Heart right ventricle (tissue), 16 donors: ENCODE measurements around the gene CTPS2. TPM values are rescaled to one million over a fixed set of nuclear protein-coding genes. Genes with fewer than 3 reads are reported as not detected.

ENCODE experiments used
- ATAC-seq, 8 donors: fragments of 200-7000 bp; cut with Tn5 transposase; one replicate each; pipeline ENCODE4 v1.9.1; 2020; ENCODE audit warnings: mild to moderate bottlenecking in 8 of 8, moderate library complexity in 8 of 8, moderate number of reproducible peaks in 1 of 8
- DNase-seq, 2 donors: peaks; one replicate each; pipeline ENCODE4 v3.0.0-alpha.2; 2020
- H3K27ac ChIP-seq, 10 donors: fragments of 200-600 bp; sonication (generic) in 2 of 10; one replicate each; pipeline versions ENCODE4 v1.5.0 to v1.8.0; 2020 to 2022; ENCODE audit warnings: mild to moderate bottlenecking in 3 of 10
- H3K27me3 ChIP-seq, 7 donors: fragments of 200-600 bp; one replicate each; pipeline ENCODE4 v1.8.0; 2021 to 2022; ENCODE audit warnings: mild to moderate bottlenecking in 2 of 7
- H3K36me3 ChIP-seq, 9 donors: fragments of 200-600 bp; sonication (generic) in 1 of 9; one replicate each; pipeline versions ENCODE4 v1.5.0 to v1.8.0; 2020 to 2022; ENCODE audit warnings: mild to moderate bottlenecking in 2 of 9
- H3K4me1 ChIP-seq, 9 donors: fragments of 200-600 bp; sonication (generic) in 1 of 9; one replicate each; pipeline versions ENCODE4 v1.5.0 to v1.8.0; 2020 to 2022; ENCODE audit warnings: mild to moderate bottlenecking in 4 of 9
- H3K4me3 ChIP-seq, 10 donors: fragments of 200-600 bp; sonication (generic) in 2 of 10; one replicate each; pipeline versions ENCODE4 v1.5.0 to v1.8.0; 2020 to 2022; ENCODE audit warnings: mild to moderate bottlenecking in 7 of 10, moderate library complexity in 2 of 10
- H3K9me3 ChIP-seq, 11 donors: fragments of 200-600 bp in 10 of 11; sonication (generic) in 2 of 11; one replicate each; pipeline versions ENCODE4 v1.5.0 to v1.8.0; 2013 to 2022; ENCODE audit warnings: mild to moderate bottlenecking in 2 of 11, control low read depth in 1 of 11, moderate library complexity in 1 of 11
- WGBS, 2 donors: extraction: QIAGEN DNeasy Blood & Tissue Kit; methylation state at CpG; one replicate each; pipeline ENCODE4 v1.1.7; 2013; ENCODE audit warnings: inconsistent platforms in 1 of 2; 5-methylcytosine and 5-hydroxymethylcytosine counted together
- intact Hi-C, 10 donors: fragments of 100-400 bp; cut with DNase I; formaldehyde crosslinking; loops; one replicate each; pipeline versions ENCODE4 v1.11.1 to v1.14.2; 2022
- polyA plus RNA-seq, 2 donors: library from polyadenylated mRNA; stranded (reverse); fragments of 200-250 nt; gene quantifications; one replicate each; pipeline ENCODE4 v1.2.3, GENCODE V29; 2013
- total RNA-seq, 10 donors: library from RNA; stranded (reverse); fragmentation: NEBNext Ultra II Directional in 3 of 10; extraction: Animal tissue kit (Norgen Biotek cat#: 25700) in 3 of 10; gene quantifications; one replicate each; pipeline versions ENCODE4 v1.2.1 to v1.2.4, GENCODE V29; 2021 to 2023
- TF ChIP-seq, protein P1 (sequence below), 9 donors: fragments of 200-600 bp; sonication (generic) in 2 of 9; IDR thresholded peaks; one replicate each; pipeline versions ENCODE4 v1.5.0 to v1.8.0; 2021 to 2022; ENCODE audit warnings: antibody characterized with exemption in 9 of 9, mild to moderate bottlenecking in 5 of 9, moderate library complexity in 1 of 9
- donor health status: Arrhythmogenic right ventricular cardiomyopathy.
- donor health status: ischemic (EF 13 %, LVEDD 7.1; RV severe dilation, severe dysfunction).
- donor health status: healthy with polysubstance abuse.
- donor health status: DM: no; HTN: yes; CAD: no.
- donor health status: DM: no; HTN: no; CAD: no.
- donor health status: ischemic (EF 25% LVEDD 6.9; RV normal size, moderate dysfunction).
- donor health status: ischemic (EF 25% LVEDD 5.7; RV mildly dilated, moderate dysfunction).
- donor health status: healthy.
- donor health status: DM: yes; HTN: yes; CAD: no.
- donor health status: Ischemic cardiomyopathy.
- donor health status: ischemic (EF 35%, LVEDD 5.7; RV mildly dilated, moderate dysfunction).
- donor health status: nonischemic (EF 11% LVEDD 7.7; RV severe dilation, severe dysfunction).
- donor health status: DM: yes; HTN: yes; CAD: no.
- donor health status: PGD.
- donor health status: ischemic (EF 29% LVEDD 5.4; RV normal size, mild dysfunction).
- donor health status: nonischemic (EF 23%, LVEDD 6.1; RV moderate dilation, normal function).

The CTPS2 gene
- total and polyA plus RNA-seq, 12 donors, result 2.7 to 15.8 (median 5.2) TPM

DNA sequence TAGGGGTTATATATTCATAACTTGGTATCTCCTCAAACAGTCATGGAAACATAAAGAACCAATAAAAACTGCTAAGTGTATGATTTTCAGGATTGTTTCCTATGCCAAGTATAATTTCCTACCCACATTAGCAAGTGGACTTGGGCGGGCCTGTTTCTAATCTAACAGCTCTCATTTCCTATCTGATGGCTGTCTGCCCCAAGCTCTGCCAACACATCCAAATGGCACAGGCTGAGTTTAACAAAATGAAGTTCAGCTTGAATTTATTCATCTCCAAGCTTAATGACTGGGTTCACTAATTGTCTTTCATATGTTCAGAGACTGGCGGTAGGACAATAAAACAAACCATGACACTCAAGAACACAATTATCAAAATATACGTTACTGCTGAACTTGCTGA is 118.0 kb downstream of the CTPS2 start:
- intact Hi-C loops, result no loop called here

GRCh38 chrX:16593801-16594200 is 118.7 kb downstream of the CTPS2 start:
- Histone ChIP-seq H3K27ac (no peak overlapping the region), H3K36me3 (peaks cover 0 to 4% (median 0%) of the 10 kb centered on the region in 9 donors), H3K4me1 (peaks cover 0 to 8% (median 0%) of the 10 kb centered on the region in 9 donors), H3K4me3 (no peak overlapping the region), H3K9me3 (peaks cover 0 to 7% (median 0%) of the 10 kb centered on the region in 11 donors), H3K27me3 (no peaks in the 10 kb centered on the region)
- intact Hi-C loops, result no loop called here
- TF ChIP-seq, protein P1, sequence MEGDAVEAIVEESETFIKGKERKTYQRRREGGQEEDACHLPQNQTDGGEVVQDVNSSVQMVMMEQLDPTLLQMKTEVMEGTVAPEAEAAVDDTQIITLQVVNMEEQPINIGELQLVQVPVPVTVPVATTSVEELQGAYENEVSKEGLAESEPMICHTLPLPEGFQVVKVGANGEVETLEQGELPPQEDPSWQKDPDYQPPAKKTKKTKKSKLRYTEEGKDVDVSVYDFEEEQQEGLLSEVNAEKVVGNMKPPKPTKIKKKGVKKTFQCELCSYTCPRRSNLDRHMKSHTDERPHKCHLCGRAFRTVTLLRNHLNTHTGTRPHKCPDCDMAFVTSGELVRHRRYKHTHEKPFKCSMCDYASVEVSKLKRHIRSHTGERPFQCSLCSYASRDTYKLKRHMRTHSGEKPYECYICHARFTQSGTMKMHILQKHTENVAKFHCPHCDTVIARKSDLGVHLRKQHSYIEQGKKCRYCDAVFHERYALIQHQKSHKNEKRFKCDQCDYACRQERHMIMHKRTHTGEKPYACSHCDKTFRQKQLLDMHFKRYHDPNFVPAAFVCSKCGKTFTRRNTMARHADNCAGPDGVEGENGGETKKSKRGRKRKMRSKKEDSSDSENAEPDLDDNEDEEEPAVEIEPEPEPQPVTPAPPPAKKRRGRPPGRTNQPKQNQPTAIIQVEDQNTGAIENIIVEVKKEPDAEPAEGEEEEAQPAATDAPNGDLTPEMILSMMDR (IDR thresholded peaks at IDR 0.05), result no peak
- ATAC-seq (no peak), DNase-seq (no peak)
- 48 to 59% methylated on average over 4 of the region's 4 CpGs for WGBS, 2 donors

More for the DNA sequence above, 118.0 kb downstream of the CTPS2 start:
- TF ChIP-seq, protein P1 (IDR thresholded peaks at IDR 0.05), result no peak
- H3K9me3 ChIP-seq, result peaks cover 0 to 7% (median 0%) of the 10 kb centered on the region in 11 donors
- H3K27ac ChIP-seq, result no peak overlapping the region
- H3K4me3 ChIP-seq, result no peak overlapping the region
- peaks cover 0 to 8% (median 0%) of the 10 kb centered on the region in 9 donors for H3K4me1 ChIP-seq
- 55 to 61% methylated on average over 3 of the region's 3 CpGs for WGBS, 2 donors
- H3K36me3 ChIP-seq, result no peaks in the 10 kb centered on the region
- ATAC-seq (no peak), DNase-seq (no peak)
- H3K27me3 ChIP-seq, result no peaks in the 10 kb centered on the region

DNA sequence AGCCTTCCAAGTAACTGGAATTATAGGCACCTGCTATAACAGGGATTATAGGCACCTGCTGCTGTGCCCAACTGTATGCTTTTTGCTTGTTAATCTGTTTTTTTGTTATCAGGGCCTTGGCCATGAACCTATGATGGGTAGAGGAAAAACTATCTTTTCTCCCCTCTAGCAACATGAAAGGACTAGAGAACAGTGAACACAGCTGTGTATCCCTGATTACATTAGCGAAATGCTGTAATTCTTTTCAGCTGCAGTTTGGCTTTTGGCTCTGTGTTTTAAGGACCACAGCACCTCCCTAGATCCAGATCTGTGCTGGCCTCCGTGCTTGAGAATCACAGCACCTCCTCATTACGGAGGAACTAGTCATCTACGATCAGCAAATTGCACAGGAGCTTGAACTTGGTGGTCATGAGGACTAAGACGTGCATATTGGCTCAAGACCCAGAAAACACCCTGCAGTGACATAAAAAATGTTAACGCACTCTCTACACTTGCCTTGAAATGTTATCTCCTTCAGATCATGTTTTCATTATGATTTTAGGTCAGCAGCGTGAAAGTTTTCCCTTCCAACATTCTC is 120.2 kb downstream of the CTPS2 start:
- DNase-seq, result no peak

GRCh38 chrX:16589826-16590225 is 122.6 kb downstream of the CTPS2 start:
- H3K9me3 ChIP-seq, result peaks cover 0 to 7% (median 0%) of the 10 kb centered on the region in 11 donors
- H3K4me1 ChIP-seq, result peaks cover 0 to 8% (median 0%) of the 10 kb centered on the region in 9 donors
- DNase-seq (no peak), ATAC-seq (no peak)
- TF ChIP-seq, protein P1 (IDR thresholded peaks at IDR 0.05), result no peak
- peaks cover 0 to 8% (median 0%) of the 10 kb centered on the region in 7 donors for H3K27me3 ChIP-seq
- intact Hi-C loops, result no loop called here
- H3K27ac ChIP-seq, result no peak overlapping the region
- H3K36me3 ChIP-seq, result peaks cover 0 to 4% (median 0%) of the 10 kb centered on the region in 9 donors
- no peak overlapping the region for H3K4me3 ChIP-seq

More for the DNA sequence above, 120.2 kb downstream of the CTPS2 start:
- Histone ChIP-seq H3K4me1 (peaks cover 0 to 8% (median 0%) of the 10 kb centered on the region in 9 donors), H3K27ac (no peak overlapping the region), H3K36me3 (peaks cover 0 to 4% (median 0%) of the 10 kb centered on the region in 9 donors), H3K4me3 (no peak overlapping the region), H3K9me3 (peaks cover 0 to 7% (median 0%) of the 10 kb centered on the region in 11 donors), H3K27me3 (no peaks in the 10 kb centered on the region)
- TF ChIP-seq, protein P1 (IDR thresholded peaks at IDR 0.05), result no peak
- 91 to 94% methylated on average over 7 of the region's 7 CpGs for WGBS, 2 donors
- no peak for ATAC-seq
- intact Hi-C loops, result no loop called here
